ENCODE measurements around the gene DGUOK.

Gene DGUOK

DNA sequence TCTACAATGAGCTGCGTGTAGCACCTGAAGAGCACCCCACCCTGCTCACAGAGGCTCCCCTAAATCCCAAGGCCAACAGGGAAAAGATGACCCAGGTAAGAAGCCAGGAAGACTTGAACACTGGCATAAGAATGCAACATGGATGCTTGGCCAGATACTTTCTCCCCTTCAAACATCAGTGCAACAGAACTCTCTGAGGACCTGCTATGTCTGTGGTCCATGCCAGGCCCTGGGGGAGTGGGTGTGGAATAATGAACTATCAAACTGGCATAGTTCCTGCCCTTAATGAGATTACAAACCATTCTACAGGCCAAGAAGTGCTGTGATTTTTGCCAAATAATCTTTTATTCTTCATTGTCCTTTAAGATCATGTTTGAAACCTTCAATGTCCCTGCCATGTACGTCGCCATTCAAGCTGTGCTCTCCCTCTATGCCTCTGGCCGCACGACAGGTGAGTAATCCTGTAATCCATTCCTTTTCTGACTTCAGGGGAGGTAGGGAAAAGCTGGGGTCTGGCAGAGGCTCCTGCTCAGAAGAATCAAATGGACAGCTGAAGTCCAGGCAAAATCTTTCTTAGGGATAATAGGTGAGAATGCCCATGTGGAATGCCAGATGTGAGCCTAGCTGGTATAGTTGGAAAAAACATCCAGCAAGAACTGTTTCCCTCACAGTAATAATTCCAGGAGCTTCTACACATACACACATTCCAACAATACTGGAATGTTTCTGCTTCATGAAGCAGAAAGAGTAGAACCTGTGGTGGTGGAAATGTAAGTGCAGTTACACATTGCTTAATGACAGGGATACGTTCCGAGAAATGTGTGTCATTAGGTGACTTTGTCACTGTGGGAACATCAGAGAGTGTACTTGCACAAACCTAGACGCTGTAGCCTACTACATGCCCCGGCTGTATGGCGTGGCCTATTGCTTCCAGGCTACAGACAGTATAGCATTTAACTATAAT is 17.7 kb upstream of the DGUOK start:
- no peak overlapping the region for H3K4me3 ChIP-seq (ENCODE audit: low read depth, low read length)
- TF ChIP-seq, protein P1, sequence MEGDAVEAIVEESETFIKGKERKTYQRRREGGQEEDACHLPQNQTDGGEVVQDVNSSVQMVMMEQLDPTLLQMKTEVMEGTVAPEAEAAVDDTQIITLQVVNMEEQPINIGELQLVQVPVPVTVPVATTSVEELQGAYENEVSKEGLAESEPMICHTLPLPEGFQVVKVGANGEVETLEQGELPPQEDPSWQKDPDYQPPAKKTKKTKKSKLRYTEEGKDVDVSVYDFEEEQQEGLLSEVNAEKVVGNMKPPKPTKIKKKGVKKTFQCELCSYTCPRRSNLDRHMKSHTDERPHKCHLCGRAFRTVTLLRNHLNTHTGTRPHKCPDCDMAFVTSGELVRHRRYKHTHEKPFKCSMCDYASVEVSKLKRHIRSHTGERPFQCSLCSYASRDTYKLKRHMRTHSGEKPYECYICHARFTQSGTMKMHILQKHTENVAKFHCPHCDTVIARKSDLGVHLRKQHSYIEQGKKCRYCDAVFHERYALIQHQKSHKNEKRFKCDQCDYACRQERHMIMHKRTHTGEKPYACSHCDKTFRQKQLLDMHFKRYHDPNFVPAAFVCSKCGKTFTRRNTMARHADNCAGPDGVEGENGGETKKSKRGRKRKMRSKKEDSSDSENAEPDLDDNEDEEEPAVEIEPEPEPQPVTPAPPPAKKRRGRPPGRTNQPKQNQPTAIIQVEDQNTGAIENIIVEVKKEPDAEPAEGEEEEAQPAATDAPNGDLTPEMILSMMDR (IDR thresholded peaks at IDR 0.05; ENCODE audit: insufficient read depth, low read depth, low read length, missing control alignments), result no peak
- DNase-seq (ENCODE audit: low read depth), result no peak

DNA sequence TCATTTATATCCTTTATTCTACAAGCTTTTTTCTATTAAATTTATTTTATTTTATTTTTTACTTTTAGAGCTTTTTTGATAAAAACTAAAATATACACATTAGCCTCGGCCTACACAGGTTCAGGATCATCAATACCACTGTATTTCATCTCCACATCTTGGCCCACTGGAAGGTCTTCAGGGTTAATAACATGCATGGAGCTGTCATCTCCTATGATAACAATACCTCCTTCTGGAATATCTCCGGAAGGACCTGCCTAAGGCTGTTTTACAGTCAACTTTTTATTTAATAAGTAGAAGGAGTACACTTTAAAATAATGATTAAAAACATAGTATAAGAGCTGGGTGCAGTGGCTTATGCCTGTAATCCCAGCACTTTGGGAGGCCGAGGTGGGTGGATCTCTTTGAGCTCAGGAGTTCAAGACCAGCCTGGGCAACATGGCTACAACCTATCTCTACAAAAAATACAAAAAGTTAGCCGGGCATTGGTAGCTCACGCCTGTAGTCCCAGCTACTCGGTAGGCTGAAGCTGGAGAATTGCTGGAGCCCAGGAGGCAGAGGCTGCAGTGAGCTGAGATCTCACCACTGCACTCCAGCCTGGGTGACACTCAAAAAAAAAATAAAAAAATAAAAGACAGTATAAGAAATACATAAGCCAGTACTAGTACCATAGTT is 15.7 kb upstream of the DGUOK start:
- TF ChIP-seq, protein P1 (IDR thresholded peaks at IDR 0.05; ENCODE audit: insufficient read depth, low read depth, low read length, missing control alignments), result no peak
- no peak overlapping the region for H3K4me3 ChIP-seq (ENCODE audit: low read depth, low read length)
- DNase-seq (ENCODE audit: low read depth), result no peak

DNA sequence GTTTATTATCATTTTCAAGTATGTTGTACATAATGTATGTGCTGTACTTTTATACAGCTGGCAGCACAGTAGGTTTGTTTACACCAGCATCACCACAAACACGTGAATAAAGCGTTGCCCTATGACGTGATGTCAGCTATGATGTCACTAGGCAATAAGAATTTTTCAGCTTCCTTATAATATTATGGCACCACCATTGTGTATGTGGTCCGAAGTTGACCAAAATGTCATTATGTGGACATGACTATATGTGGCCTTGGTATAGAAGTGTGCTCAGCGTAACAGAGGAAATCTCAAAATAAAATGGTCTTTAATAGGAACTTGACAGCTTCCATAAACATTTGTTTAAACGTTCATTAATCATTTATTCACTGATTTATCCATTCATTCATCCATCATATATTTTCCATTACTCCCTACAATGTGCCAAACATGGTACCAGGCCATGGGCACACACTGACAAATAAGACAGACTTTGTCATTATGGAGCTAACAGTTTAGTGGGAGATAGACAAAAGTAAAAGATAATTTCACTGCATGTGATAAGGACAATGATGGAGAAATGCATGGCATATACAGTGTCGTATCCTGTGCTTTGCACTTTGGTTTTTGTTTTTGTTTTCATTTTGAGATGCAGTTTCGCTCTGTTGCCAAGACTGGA is 15.0 kb upstream of the DGUOK start:
- TF ChIP-seq, protein P1 (IDR thresholded peaks at IDR 0.05; ENCODE audit: insufficient read depth, low read depth, low read length, missing control alignments), result no peak
- DNase-seq (ENCODE audit: low read depth), result no peak

DNA sequence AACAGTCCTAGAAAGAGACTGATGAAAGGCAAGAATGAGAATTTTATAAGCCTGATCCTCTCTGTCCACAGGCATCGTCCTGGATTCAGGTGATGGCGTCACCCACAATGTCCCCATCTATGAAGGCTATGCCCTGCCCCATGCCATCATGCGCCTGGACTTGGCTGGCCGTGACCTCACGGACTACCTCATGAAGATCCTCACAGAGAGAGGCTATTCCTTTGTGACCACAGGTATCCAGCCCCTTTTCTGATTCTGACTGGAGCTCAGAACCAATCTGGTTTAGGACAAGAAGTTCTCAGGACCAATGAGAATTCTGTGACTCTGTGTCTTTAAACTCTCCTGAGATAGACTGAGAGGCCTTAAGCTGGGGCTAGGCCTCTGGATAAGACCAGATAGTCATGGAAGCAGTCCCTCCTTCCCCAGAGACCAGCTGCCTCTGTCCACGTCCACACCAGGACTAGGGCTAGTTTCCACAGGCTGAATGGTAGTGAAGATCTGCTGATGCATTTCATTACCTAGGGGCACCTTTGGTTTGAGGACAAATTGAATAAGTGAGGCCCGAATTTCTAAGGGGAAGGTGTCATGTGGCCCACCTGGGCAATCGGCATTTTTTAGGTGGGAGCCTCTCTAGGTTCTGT is 13.1 kb upstream of the DGUOK start:
- DNase-seq (ENCODE audit: low read depth), result no peak
- TF ChIP-seq, protein P1 (IDR thresholded peaks at IDR 0.05; ENCODE audit: insufficient read depth, low read depth, low read length, missing control alignments), result no peak
- no peak overlapping the region for H3K4me3 ChIP-seq (ENCODE audit: low read depth, low read length)

More for the DNA sequence above, 15.0 kb upstream of the DGUOK start:
- H3K4me3 ChIP-seq (ENCODE audit: low read depth, low read length), result no peak overlapping the region

DNA sequence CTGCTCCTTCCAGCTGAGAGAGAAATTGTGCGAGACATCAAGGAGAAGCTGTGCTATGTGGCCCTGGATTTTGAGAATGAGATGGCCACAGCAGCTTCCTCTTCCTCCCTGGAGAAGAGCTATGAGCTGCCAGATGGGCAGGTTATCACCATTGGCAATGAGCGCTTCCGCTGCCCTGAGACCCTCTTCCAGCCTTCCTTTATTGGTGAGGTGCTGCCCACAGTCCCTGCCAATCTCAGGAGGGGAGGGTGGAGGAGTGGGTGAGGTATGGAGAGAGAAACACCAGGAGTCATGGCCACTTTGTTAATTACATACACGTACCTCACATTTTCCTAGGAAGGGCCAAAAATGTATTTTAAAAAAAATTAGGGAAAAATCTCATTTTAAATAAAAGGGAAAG is 12.0 kb upstream of the DGUOK start:
- DNase-seq (ENCODE audit: low read depth), result no peak
- H3K4me3 ChIP-seq (ENCODE audit: low read depth, low read length), result no peak overlapping the region
- TF ChIP-seq, protein P1 (IDR thresholded peaks at IDR 0.05; ENCODE audit: insufficient read depth, low read depth, low read length, missing control alignments), result no peak

DNA sequence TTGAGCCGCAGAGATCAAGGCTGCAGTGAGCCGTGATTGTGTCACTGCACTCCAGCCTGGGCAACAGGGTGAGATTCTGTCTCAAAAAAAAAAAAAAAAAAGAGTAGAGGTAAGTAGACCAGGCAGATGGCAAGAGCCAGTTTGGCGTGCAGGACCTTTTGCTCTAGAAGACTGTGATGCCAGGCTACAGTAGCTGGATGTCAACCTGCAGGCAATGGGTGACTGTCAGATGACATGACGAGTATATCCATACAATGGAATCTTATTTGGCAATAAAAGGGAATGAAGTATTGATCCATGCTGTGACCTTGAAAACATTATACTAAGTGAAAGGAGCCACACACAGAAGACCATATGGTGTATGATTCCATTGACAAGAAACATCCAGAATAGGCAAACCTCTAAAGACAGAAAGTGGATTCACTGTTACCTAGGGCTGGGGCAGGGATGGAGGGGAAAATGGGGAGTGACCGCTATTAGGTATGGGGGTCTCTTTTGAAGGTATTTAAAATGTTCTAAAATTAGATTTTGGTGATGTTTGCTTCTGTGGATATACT is 11.2 kb upstream of the DGUOK start:
- no peak overlapping the region for H3K4me3 ChIP-seq (ENCODE audit: low read depth, low read length)
- TF ChIP-seq, protein P1 (IDR thresholded peaks at IDR 0.05; ENCODE audit: insufficient read depth, low read depth, low read length, missing control alignments), result no peak
- DNase-seq (ENCODE audit: low read depth), result no peak

Measured in GM12865 (cell line).